WTC11 (cell line): ENCODE measurements around the gene BMPER. TPM values are rescaled to one million over a fixed set of nuclear protein-coding genes. Genes with fewer than 3 reads are reported as not detected.

Source experiments
- ATAC-seq: fragments of 200-7000 bp; cut with Tn5 transposase; 2 replicates; pipeline ENCODE4 v1.10.0; 2021; ENCODE audit warnings: mild to moderate bottlenecking, moderate library complexity
- CTCF ChIA-PET: fragments of 300-600 bp; sonication (Branson Sonifier 250); formaldehyde crosslinking; loops from one replicate; lab custom pipeline; 2021; ENCODE audit warnings: antibody characterized with exemption; lab: Charles Lee
- POLR2A ChIA-PET: fragments of 350-600 bp; sonication (Branson Sonifier 250); formaldehyde crosslinking; loops from one replicate; lab custom pipeline; 2021; ENCODE audit warnings: antibody characterized with exemption; lab: Charles Lee
- DNase-seq: peaks from one replicate; pipeline ENCODE4 v3.0.0; 2021; ENCODE audit warnings: low spot score
- H3K27ac Mint-ChIP-seq: 2 replicates; pipeline ENCODE4 v1.8.0; 2021; ENCODE audit warnings: mixed read lengths
- H3K27me3 Mint-ChIP-seq: 2 replicates; pipeline ENCODE4 v1.8.0; 2021; ENCODE audit warnings: low read depth, mild to moderate bottlenecking, moderate library complexity, mixed read lengths
- H3K36me3 Mint-ChIP-seq: 2 replicates; pipeline ENCODE4 v1.8.0; 2021; ENCODE audit warnings: mixed read lengths
- H3K4me1 Mint-ChIP-seq: 2 replicates; pipeline ENCODE4 v1.8.0; 2022; ENCODE audit warnings: mixed read lengths
- H3K4me3 Mint-ChIP-seq: 2 replicates; pipeline ENCODE4 v1.8.0; 2021; ENCODE audit warnings: mild to moderate bottlenecking, moderate library complexity, mixed read lengths
- H3K9me3 Mint-ChIP-seq: 2 replicates; pipeline ENCODE4 v1.8.0; 2021; ENCODE audit warnings: mixed read lengths
- GABPB1 ChIP-seq: sonication (generic); formaldehyde crosslinking; IDR thresholded peaks from 2 replicates; pipeline ENCODE4 v1.8.1; 2023; ENCODE audit warnings: mild to moderate bottlenecking, missing genetic modification reagents
- JAZF1 ChIP-seq: fragments of 250-450 bp; sonication (Bioruptor Pico); IDR thresholded peaks from 2 replicates; pipeline ENCODE4 v1.9.0; 2021; ENCODE audit warnings: moderate library complexity, mild to moderate bottlenecking, inconsistent platforms
- NR2C2 ChIP-seq: sonication (generic); formaldehyde crosslinking; IDR thresholded peaks from 2 replicates; pipeline ENCODE4 v1.8.0; 2022; ENCODE audit warnings: mild to moderate bottlenecking, missing genetic modification reagents
- SMAD4 ChIP-seq: sonication (generic); formaldehyde crosslinking; IDR thresholded peaks from 2 replicates; pipeline ENCODE4 v1.8.0; 2022; ENCODE audit warnings: mild to moderate bottlenecking, missing genetic modification reagents
- SOX15 ChIP-seq: fragments of 250-450 bp; sonication (Bioruptor Pico); IDR thresholded peaks from 2 replicates; pipeline ENCODE4 v1.9.0; 2021; ENCODE audit warnings: mild to moderate bottlenecking
- TEAD1 ChIP-seq: sonication (generic); formaldehyde crosslinking; IDR thresholded peaks from 2 replicates; pipeline ENCODE4 v1.8.0; 2022; ENCODE audit warnings: mild to moderate bottlenecking, missing genetic modification reagents
- TEAD4 ChIP-seq: sonication (generic); formaldehyde crosslinking; IDR thresholded peaks from 2 replicates; pipeline ENCODE4 v1.8.0; 2022; ENCODE audit warnings: mild to moderate bottlenecking, missing genetic modification reagents
- TP53 ChIP-seq: sonication (generic); formaldehyde crosslinking; IDR thresholded peaks from 2 replicates; pipeline ENCODE4 v1.8.1; 2023; ENCODE audit warnings: mild to moderate bottlenecking, missing genetic modification reagents
- ZNF121 ChIP-seq: sonication (generic); formaldehyde crosslinking; IDR thresholded peaks from 2 replicates; pipeline ENCODE4 v1.8.0; 2023; ENCODE audit warnings: missing genetic modification reagents
- ZNF219 ChIP-seq: sonication (generic); formaldehyde crosslinking; IDR thresholded peaks from 2 replicates; pipeline ENCODE4 v1.8.0; 2023; ENCODE audit warnings: missing genetic modification reagents, mild to moderate bottlenecking, borderline replicate concordance
- ZNF232 ChIP-seq: sonication (generic); formaldehyde crosslinking; IDR thresholded peaks from 2 replicates; pipeline ENCODE4 v1.8.0; 2022; ENCODE audit warnings: mild to moderate bottlenecking, missing genetic modification reagents
- total RNA-seq: library from RNA; stranded (reverse); gene quantifications from 3 replicates; pipeline ENCODE4 v1.2.3, GENCODE V29; 2021
- TF ChIP-seq, protein P1 (sequence below): sonication (generic); formaldehyde crosslinking; IDR thresholded peaks from 2 replicates; pipeline ENCODE4 v1.8.0; 2022; ENCODE audit warnings: mild to moderate bottlenecking, missing genetic modification reagents
- TF ChIP-seq, protein P2 (sequence below): fragments of 250-450 bp; sonication (Bioruptor Pico); IDR thresholded peaks from 2 replicates; pipeline ENCODE4 v1.9.0; 2021; ENCODE audit warnings: mild to moderate bottlenecking
- TF ChIP-seq, protein P3 (sequence below): sonication (generic); formaldehyde crosslinking; IDR thresholded peaks from 2 replicates; pipeline ENCODE4 v1.8.1; 2022; ENCODE audit warnings: missing genetic modification reagents, borderline replicate concordance
- TF ChIP-seq, protein P4 (sequence below): sonication (generic); formaldehyde crosslinking; IDR thresholded peaks from 2 replicates; pipeline ENCODE4 v1.8.0; 2023; ENCODE audit warnings: missing genetic modification reagents
- TF ChIP-seq, protein P5 (sequence below): sonication (generic); formaldehyde crosslinking; IDR thresholded peaks from 2 replicates; pipeline ENCODE4 v1.8.0; 2022; ENCODE audit warnings: mild to moderate bottlenecking, missing genetic modification reagents
- TF ChIP-seq, protein P6 (sequence below): sonication (generic); formaldehyde crosslinking; IDR thresholded peaks from 2 replicates; pipeline ENCODE4 v1.8.0; 2022; ENCODE audit warnings: missing genetic modification reagents
- TF ChIP-seq, protein P7 (sequence below): sonication (generic); formaldehyde crosslinking; IDR thresholded peaks from 2 replicates; pipeline ENCODE4 v1.8.1; 2023; ENCODE audit warnings: mild to moderate bottlenecking, missing genetic modification reagents
- TF ChIP-seq, protein P8 (sequence below): fragments of 250-450 bp; sonication (Bioruptor Pico); IDR thresholded peaks from 2 replicates; pipeline ENCODE4 v1.9.0; 2021; ENCODE audit warnings: moderate library complexity, mild to moderate bottlenecking, inconsistent platforms, borderline replicate concordance
- TF ChIP-seq, protein P9 (sequence below): fragments of 250-450 bp; sonication (Bioruptor Pico); IDR thresholded peaks from 2 replicates; pipeline ENCODE4 v1.9.0; 2021; ENCODE audit warnings: mild to moderate bottlenecking

Gene BMPER
- total RNA-seq, 1 experiment from 2014 or later, result 1.9 TPM

DNA sequence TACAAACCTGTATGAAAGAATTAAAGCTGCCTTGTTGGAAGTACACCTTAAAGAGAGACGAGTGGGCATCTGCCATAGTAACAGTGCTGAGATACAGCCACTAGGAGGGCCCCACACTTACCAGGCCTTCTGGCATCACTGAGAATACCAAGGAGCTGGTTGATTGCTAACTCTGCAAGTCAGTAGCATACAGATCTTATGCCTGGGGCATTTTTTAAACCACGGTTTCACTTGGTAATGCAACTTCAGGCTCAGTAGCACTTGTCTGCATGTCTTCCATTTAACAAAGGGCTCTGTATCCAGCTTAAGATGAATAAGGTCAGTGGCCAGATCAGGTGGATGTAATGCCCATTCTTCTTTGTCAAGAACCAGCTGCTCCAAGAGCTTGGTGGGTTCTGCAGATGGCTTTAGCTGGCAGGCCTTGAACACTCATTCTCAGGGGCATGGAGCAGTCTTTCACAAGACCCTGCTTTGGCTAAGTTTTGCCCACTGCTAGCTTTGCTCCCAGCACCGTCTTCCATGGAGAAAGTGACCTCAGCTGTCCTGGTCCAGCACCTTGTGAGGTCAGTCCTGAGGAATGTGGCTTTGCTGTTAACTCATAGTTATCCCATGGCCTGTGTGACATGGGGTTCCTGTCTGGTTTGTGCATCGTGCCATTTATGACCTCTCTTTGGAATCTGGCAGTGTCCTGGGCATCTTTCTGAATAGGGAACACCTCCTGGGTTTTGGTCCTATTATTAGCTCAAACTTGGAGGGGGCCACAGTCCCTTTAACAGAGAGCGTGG lies 68.1 kb downstream of the BMPER start:
- no peaks in the 10 kb centered on the region for H3K36me3 Mint-ChIP-seq
- DNase-seq (no peak), ATAC-seq (no peak)
- H3K27ac Mint-ChIP-seq, result no peak overlapping the region
- POLR2A ChIA-PET, result no interaction called here
- CTCF ChIA-PET, result interaction anchor here (1.1 to 1.8 kb wide), 3 partner anchors 9 to 114 kb away, joined by 4 to 12 read pairs (median 10); no protein-coding TSS in a partner anchor
- H3K9me3 Mint-ChIP-seq, result no peaks in the 10 kb centered on the region
- no peaks in the 10 kb centered on the region; the same call in 1 of the 2 replicates for H3K27me3 Mint-ChIP-seq
- no peak overlapping the region for H3K4me3 Mint-ChIP-seq
- TF ChIP-seq, protein P1, sequence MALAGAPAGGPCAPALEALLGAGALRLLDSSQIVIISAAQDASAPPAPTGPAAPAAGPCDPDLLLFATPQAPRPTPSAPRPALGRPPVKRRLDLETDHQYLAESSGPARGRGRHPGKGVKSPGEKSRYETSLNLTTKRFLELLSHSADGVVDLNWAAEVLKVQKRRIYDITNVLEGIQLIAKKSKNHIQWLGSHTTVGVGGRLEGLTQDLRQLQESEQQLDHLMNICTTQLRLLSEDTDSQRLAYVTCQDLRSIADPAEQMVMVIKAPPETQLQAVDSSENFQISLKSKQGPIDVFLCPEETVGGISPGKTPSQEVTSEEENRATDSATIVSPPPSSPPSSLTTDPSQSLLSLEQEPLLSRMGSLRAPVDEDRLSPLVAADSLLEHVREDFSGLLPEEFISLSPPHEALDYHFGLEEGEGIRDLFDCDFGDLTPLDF (CRISPR knock-in tag), result no peak
- TF ChIP-seq, protein P2, sequence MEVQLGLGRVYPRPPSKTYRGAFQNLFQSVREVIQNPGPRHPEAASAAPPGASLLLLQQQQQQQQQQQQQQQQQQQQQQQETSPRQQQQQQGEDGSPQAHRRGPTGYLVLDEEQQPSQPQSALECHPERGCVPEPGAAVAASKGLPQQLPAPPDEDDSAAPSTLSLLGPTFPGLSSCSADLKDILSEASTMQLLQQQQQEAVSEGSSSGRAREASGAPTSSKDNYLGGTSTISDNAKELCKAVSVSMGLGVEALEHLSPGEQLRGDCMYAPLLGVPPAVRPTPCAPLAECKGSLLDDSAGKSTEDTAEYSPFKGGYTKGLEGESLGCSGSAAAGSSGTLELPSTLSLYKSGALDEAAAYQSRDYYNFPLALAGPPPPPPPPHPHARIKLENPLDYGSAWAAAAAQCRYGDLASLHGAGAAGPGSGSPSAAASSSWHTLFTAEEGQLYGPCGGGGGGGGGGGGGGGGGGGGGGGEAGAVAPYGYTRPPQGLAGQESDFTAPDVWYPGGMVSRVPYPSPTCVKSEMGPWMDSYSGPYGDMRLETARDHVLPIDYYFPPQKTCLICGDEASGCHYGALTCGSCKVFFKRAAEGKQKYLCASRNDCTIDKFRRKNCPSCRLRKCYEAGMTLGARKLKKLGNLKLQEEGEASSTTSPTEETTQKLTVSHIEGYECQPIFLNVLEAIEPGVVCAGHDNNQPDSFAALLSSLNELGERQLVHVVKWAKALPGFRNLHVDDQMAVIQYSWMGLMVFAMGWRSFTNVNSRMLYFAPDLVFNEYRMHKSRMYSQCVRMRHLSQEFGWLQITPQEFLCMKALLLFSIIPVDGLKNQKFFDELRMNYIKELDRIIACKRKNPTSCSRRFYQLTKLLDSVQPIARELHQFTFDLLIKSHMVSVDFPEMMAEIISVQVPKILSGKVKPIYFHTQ (CRISPR knock-in tag), result no peak
- TF ChIP-seq, protein P3, sequence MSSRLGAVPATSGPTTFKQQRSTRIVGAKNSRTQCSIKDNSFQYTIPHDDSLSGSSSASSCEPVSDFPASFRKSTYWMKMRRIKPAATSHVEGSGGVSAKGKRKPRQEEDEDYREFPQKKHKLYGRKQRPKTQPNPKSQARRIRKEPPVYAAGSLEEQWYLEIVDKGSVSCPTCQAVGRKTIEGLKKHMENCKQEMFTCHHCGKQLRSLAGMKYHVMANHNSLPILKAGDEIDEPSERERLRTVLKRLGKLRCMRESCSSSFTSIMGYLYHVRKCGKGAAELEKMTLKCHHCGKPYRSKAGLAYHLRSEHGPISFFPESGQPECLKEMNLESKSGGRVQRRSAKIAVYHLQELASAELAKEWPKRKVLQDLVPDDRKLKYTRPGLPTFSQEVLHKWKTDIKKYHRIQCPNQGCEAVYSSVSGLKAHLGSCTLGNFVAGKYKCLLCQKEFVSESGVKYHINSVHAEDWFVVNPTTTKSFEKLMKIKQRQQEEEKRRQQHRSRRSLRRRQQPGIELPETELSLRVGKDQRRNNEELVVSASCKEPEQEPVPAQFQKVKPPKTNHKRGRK, result no peak
- TF ChIP-seq SMAD4 (CRISPR knock-in tag) (no peak), NR2C2 (no peak)
- TF ChIP-seq, protein P4, sequence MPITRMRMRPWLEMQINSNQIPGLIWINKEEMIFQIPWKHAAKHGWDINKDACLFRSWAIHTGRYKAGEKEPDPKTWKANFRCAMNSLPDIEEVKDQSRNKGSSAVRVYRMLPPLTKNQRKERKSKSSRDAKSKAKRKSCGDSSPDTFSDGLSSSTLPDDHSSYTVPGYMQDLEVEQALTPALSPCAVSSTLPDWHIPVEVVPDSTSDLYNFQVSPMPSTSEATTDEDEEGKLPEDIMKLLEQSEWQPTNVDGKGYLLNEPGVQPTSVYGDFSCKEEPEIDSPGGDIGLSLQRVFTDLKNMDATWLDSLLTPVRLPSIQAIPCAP (CRISPR knock-in tag), result no peak
- peaks cover 22% of the 10 kb centered on the region for H3K4me1 Mint-ChIP-seq

DNA sequence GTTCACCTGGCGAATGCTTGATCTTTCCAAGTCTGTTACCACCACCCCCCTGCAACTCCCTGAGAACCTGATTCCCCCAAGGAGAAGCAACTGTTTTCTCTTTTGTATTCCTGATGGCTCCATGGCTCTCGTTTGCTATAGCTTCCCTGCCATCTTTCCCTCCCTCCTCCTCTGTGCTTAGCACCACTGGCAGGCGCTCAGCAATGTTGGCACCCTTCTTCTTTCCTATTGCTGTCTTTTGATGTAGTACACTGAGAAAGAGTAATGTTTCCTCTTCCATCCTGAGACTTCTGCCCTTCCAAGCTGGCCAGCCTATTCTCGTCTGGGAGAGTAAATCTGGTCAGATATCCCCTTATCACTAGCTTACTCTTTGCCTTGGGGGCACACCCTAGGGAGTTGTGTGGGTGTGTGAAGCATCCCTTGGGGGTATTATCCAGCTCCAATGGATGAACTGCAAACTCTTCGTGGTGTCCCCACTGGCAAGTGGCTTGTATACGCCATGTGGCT lies 74.0 kb downstream of the BMPER start:
- H3K27ac Mint-ChIP-seq, result no peak overlapping the region
- POLR2A ChIA-PET, result no interaction called here
- DNase-seq (no peak), ATAC-seq (no peak)
- H3K4me1 Mint-ChIP-seq, result peaks cover 13% of the 10 kb centered on the region
- H3K9me3 Mint-ChIP-seq, result no peaks in the 10 kb centered on the region
- CTCF ChIA-PET, result no interaction called here
- no peaks in the 10 kb centered on the region for H3K27me3 Mint-ChIP-seq
- no peak for TF ChIP-seq NR2C2
- no peak for TF ChIP-seq ZNF121
- TF ChIP-seq TEAD1 (CRISPR knock-in tag), result no peak
- TF ChIP-seq, protein P5, sequence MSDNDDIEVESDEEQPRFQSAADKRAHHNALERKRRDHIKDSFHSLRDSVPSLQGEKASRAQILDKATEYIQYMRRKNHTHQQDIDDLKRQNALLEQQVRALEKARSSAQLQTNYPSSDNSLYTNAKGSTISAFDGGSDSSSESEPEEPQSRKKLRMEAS (CRISPR knock-in tag), result no peak
- TF ChIP-seq, protein P6, sequence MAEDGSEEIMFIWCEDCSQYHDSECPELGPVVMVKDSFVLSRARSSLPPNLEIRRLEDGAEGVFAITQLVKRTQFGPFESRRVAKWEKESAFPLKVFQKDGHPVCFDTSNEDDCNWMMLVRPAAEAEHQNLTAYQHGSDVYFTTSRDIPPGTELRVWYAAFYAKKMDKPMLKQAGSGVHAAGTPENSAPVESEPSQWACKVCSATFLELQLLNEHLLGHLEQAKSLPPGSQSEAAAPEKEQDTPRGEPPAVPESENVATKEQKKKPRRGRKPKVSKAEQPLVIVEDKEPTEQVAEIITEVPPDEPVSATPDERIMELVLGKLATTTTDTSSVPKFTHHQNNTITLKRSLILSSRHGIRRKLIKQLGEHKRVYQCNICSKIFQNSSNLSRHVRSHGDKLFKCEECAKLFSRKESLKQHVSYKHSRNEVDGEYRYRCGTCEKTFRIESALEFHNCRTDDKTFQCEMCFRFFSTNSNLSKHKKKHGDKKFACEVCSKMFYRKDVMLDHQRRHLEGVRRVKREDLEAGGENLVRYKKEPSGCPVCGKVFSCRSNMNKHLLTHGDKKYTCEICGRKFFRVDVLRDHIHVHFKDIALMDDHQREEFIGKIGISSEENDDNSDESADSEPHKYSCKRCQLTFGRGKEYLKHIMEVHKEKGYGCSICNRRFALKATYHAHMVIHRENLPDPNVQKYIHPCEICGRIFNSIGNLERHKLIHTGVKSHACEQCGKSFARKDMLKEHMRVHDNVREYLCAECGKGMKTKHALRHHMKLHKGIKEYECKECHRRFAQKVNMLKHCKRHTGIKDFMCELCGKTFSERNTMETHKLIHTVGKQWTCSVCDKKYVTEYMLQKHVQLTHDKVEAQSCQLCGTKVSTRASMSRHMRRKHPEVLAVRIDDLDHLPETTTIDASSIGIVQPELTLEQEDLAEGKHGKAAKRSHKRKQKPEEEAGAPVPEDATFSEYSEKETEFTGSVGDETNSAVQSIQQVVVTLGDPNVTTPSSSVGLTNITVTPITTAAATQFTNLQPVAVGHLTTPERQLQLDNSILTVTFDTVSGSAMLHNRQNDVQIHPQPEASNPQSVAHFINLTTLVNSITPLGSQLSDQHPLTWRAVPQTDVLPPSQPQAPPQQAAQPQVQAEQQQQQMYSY, result no peak
- no peak for TF ChIP-seq ZNF232 (CRISPR knock-in tag)
- TF ChIP-seq SOX15 (CRISPR knock-in tag), result no peak
- no peak for TF ChIP-seq ZNF219 (CRISPR knock-in tag)
- no peak for TF ChIP-seq GABPB1 (CRISPR knock-in tag)
- TF ChIP-seq, protein P7, sequence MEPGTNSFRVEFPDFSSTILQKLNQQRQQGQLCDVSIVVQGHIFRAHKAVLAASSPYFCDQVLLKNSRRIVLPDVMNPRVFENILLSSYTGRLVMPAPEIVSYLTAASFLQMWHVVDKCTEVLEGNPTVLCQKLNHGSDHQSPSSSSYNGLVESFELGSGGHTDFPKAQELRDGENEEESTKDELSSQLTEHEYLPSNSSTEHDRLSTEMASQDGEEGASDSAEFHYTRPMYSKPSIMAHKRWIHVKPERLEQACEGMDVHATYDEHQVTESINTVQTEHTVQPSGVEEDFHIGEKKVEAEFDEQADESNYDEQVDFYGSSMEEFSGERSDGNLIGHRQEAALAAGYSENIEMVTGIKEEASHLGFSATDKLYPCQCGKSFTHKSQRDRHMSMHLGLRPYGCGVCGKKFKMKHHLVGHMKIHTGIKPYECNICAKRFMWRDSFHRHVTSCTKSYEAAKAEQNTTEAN (CRISPR knock-in tag), result no peak
- TF ChIP-seq, protein P8, sequence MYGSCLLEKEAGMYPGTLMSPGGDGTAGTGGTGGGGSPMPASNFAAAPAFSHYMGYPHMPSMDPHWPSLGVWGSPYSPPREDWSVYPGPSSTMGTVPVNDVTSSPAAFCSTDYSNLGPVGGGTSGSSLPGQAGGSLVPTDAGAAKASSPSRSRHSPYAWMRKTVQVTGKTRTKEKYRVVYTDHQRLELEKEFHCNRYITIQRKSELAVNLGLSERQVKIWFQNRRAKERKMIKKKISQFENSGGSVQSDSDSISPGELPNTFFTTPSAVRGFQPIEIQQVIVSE (CRISPR knock-in tag), result no peak
- TF ChIP-seq TP53, result no peak
- no peak for TF ChIP-seq TEAD4 (CRISPR knock-in tag)
- TF ChIP-seq, protein P9, sequence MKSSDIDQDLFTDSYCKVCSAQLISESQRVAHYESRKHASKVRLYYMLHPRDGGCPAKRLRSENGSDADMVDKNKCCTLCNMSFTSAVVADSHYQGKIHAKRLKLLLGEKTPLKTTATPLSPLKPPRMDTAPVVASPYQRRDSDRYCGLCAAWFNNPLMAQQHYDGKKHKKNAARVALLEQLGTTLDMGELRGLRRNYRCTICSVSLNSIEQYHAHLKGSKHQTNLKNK (CRISPR knock-in tag), result no peak
- no peak for TF ChIP-seq SMAD4 (CRISPR knock-in tag)
- TF ChIP-seq JAZF1, result no peak
- H3K4me3 Mint-ChIP-seq, result no peak overlapping the region
- no peaks in the 10 kb centered on the region for H3K36me3 Mint-ChIP-seq
